Epidermal melanocyte (primary cell): ENCODE data around the gene ATG13.

Source experiments
- DNase-seq: peaks from one replicate; pipeline ENCODE4 v3.0.0; 2011; ENCODE audit warnings: low spot score; ENCODE audit not compliant: insufficient read length

The ATG13 gene

DNA sequence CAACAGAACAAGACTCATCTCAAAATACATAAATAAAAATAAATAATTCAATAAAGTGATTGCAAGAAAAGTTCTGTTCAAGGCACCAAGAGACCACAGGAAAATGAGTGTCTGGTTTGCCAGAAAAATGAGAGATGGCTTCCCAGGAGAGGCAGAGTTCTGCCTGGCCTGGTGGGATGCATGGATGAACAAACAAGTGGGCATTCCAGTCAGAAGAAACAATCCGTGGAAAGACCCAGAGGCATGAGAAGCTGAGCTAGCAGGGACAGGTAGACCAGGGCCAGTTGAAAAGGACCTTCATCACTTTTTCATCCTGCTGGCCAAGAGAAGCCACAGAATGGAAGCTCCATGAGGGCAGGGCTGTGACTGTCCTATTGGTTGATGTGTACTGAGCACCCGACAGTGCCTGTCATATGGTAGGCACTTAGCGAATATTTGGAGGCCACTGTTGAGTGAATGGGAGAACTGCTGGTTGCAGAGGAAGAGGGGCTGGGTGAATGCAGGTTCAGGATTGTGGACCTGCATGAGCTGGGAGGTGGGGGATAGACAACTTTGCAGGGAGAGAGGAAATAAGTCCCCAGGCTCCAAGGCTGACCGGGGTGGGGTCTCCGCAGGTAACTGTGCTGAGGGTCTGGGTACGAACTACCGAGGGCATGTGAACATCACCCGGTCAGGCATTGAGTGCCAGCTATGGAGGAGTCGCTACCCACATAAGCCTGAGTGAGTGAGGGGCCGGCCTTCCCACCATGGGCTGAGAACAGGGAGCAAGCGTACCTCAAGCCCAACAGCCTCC, 105.4 kb downstream of the ATG13 start:
- no peak for DNase-seq

DNA sequence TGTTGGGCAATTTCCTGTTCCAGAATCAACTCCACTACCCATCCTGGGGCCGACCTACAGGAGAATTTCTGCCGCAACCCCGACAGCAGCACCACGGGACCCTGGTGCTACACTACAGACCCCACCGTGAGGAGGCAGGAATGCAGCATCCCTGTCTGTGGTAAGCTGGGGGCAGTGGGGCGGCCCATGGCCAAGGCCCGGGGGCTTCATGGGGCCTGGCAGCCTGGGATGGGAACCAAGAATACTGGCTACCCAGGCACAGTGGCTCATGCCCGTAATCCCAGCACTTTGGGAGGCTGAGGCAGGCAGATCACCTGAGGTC, 106.0 kb downstream of the ATG13 start:
- no peak for DNase-seq

DNA sequence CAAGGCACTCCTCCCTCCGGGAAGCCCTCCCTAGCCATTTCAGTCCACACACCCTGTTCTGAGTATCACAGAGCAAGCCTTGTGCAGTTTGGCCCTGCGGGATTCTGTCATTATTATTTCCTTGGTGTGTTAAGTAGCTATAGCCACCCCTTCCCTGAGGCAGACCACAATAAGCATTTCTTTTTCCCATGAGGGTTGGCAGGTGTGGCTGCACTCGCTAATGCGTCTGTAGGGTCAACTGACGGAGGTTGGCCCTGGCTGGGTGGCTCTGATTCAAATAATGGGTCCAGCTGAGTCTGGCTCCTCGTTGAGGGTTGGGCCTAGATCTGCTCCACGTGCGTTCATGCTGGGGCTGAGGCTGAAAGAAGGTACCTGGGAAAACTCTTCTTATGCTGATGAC, 106.7 kb downstream of the ATG13 start:
- DNase-seq, result no peak
